ENCODE data around the gene SFRP2.

- TF ChIP-seq POLR2AphosphoS5 (IDR thresholded peaks at IDR 0.05; ENCODE audit: low read depth, low read length) (no peak), TAF1 (IDR thresholded peaks at IDR 0.05; ENCODE audit: borderline replicate concordance, insufficient read depth, low read length) (no peak), SIN3A (IDR thresholded peaks at IDR 0.05; ENCODE audit: borderline replicate concordance, insufficient read depth, low read length) (no peak)
Observed at GRCh38 chr4:153790500-153790865, 1.6 kb upstream of the SFRP2 start.

Measured in PFSK-1 (cell line).